Transverse colon (tissue), 4 donors: ENCODE measurements around the gene MTR.

Experiments used
- POLR2A ChIP-seq: fragments of 450-650 bp; IDR thresholded peaks from one replicate; pipeline ENCODE4 v1.6.1; 2016; ENCODE audit warnings: antibody characterized with exemption, mild to moderate bottlenecking, moderate library complexity
- POLR2AphosphoS5 ChIP-seq, 3 donors: sonication (generic); formaldehyde crosslinking; IDR thresholded peaks; one replicate each; pipeline ENCODE4 v1.6.1; 2016; ENCODE audit warnings: antibody characterized with exemption in 3 of 3
- TF ChIP-seq, protein P1 (sequence below), 5 experiments: fragments of 200-600 bp in 3 of 5; fragments of 450-650 bp in 2 of 5; sonication (generic) in 3 of 5; IDR thresholded peaks; 1 replicate in 2 of 5; 2 replicates in 3 of 5; pipeline ENCODE4 v1.5.1; 2016 to 2017; ENCODE audit warnings: antibody characterized with exemption in 5 of 5, inconsistent platforms in 3 of 5, mild to moderate bottlenecking in 2 of 5, moderate library complexity in 1 of 5

DNA sequence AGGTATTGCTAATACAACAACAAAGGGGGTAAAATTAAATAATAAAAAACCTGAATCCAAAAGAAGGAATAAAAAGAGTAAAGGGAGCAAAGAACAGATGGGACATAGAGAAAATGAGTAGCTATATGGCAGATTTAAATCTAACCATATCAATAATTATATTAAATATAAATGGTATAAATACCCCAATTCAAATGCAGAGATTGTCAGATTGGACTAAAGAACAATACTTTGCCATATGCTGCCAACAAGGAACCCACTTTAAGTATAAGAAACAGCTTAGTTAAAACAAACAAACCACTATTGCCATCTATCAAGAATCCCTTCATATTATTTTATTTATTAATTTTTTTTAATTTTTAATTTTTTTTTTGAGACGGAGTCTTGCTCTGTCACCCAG lies 122.4 kb downstream of the MTR start:
- TF ChIP-seq, protein P1, sequence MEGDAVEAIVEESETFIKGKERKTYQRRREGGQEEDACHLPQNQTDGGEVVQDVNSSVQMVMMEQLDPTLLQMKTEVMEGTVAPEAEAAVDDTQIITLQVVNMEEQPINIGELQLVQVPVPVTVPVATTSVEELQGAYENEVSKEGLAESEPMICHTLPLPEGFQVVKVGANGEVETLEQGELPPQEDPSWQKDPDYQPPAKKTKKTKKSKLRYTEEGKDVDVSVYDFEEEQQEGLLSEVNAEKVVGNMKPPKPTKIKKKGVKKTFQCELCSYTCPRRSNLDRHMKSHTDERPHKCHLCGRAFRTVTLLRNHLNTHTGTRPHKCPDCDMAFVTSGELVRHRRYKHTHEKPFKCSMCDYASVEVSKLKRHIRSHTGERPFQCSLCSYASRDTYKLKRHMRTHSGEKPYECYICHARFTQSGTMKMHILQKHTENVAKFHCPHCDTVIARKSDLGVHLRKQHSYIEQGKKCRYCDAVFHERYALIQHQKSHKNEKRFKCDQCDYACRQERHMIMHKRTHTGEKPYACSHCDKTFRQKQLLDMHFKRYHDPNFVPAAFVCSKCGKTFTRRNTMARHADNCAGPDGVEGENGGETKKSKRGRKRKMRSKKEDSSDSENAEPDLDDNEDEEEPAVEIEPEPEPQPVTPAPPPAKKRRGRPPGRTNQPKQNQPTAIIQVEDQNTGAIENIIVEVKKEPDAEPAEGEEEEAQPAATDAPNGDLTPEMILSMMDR (IDR thresholded peaks at IDR 0.05) = no peak
- TF ChIP-seq POLR2A = no peak
- no peak for TF ChIP-seq POLR2AphosphoS5 (IDR thresholded peaks at IDR 0.05)
